DND-41 (cell line): ENCODE measurements around the gene MAP7.

Experiments
- ATAC-seq: fragments of 200-7000 bp; cut with Tn5 transposase; 3 replicates; pipeline ENCODE4 v1.9.1; 2021; ENCODE audit warnings: low read depth; ENCODE audit not compliant: insufficient read depth
- DNase-seq: peaks from one replicate; pipeline ENCODE4 v3.0.0-alpha.2; 2020
- H2AFZ ChIP-seq: 2 replicates; pipeline ENCODE4 v1.6.0; 2012; ENCODE audit warnings: low read depth, low read length
- H3K27ac ChIP-seq: 2 replicates; pipeline ENCODE4 v1.5.1; 2012; ENCODE audit warnings: low read length, inconsistent platforms
- H3K27me3 ChIP-seq: fragments of 200-600 bp; sonication (generic); 2 replicates; pipeline ENCODE4 v1.6.0; 2012; ENCODE audit warnings: low read length, mild to moderate bottlenecking, inconsistent platforms; ENCODE audit not compliant: insufficient read depth, poor library complexity
- H3K36me3 ChIP-seq: 2 replicates; pipeline ENCODE4 v1.5.1; 2012; ENCODE audit warnings: low read length, inconsistent platforms; ENCODE audit not compliant: insufficient read depth
- H3K4me1 ChIP-seq: 2 replicates; pipeline ENCODE4 v1.5.1; 2012; ENCODE audit warnings: mild to moderate bottlenecking, low read length; ENCODE audit not compliant: insufficient read depth
- H3K4me2 ChIP-seq: 2 replicates; pipeline ENCODE4 v1.6.0; 2012; ENCODE audit warnings: mild to moderate bottlenecking, moderate library complexity, low read length, inconsistent platforms; ENCODE audit not compliant: insufficient read depth
- H3K4me3 ChIP-seq, 2 experiments: fragments of 200-600 bp in 1 of 2; shearing (Covaris generic) in 1 of 2; 2 replicates each; pipeline ENCODE4 v1.5.1; 2012 to 2016; ENCODE audit warnings: inconsistent platforms in 2 of 2, low read length in 2 of 2, mild to moderate bottlenecking in 2 of 2, low read depth in 1 of 2, moderate library complexity in 1 of 2
- H3K79me2 ChIP-seq: 2 replicates; pipeline ENCODE4 v1.6.0; 2012; ENCODE audit warnings: low read length, inconsistent platforms; ENCODE audit not compliant: insufficient read depth
- H3K9ac ChIP-seq: 2 replicates; pipeline ENCODE4 v1.6.0; 2012; ENCODE audit warnings: low read depth, mild to moderate bottlenecking, inconsistent platforms, low read length, moderate library complexity
- H3K9me3 ChIP-seq: 2 replicates; pipeline ENCODE4 v1.5.1; 2012; ENCODE audit warnings: low read length, moderate library complexity, mild to moderate bottlenecking, inconsistent platforms; ENCODE audit not compliant: insufficient read depth, severe bottlenecking
- H4K20me1 ChIP-seq: 2 replicates; pipeline ENCODE4 v1.6.0; 2012; ENCODE audit warnings: low read length; ENCODE audit not compliant: insufficient read depth
- CTCF ChIP-seq: IDR thresholded peaks from 2 replicates; pipeline ENCODE4 v1.5.1; 2012; ENCODE audit warnings: borderline replicate concordance, low read length, moderate library complexity, mild to moderate bottlenecking; ENCODE audit not compliant: poor library complexity, severe bottlenecking; ENCODE audit errors: extremely low read depth
- EZH2 ChIP-seq: IDR thresholded peaks from 3 replicates; pipeline ENCODE4 v1.6.1; 2012; ENCODE audit warnings: borderline replicate concordance, low read depth, mild to moderate bottlenecking, moderate library complexity, low read length, inconsistent platforms; ENCODE audit not compliant: severe bottlenecking

The MAP7 gene

GRCh38 chr6:136528477-136528876, 21.7 kb downstream of the MAP7 start:
- Histone ChIP-seq H3K4me1 (no peaks in the 10 kb centered on the region; the same call in 1 of the 2 replicates), H3K9ac (no peak overlapping the region), H3K27ac (no peak overlapping the region), H4K20me1 (no peaks in the 10 kb centered on the region), H2AFZ (no peak overlapping the region), H3K4me2 (no peak overlapping the region), H3K27me3 (peaks cover 30% of the 10 kb centered on the region), H3K36me3 (no peaks in the 10 kb centered on the region), H3K9me3 (no peaks in the 10 kb centered on the region), H3K4me3 (no peak overlapping the region), H3K79me2 (no peaks in the 10 kb centered on the region)
- ATAC-seq (no peak), DNase-seq (no peak)
- no peak for TF ChIP-seq EZH2
- no peak for TF ChIP-seq CTCF

- Histone ChIP-seq H2AFZ (no peak overlapping the region), H3K4me3 (no peak overlapping the region), H3K27me3 (peaks cover 30% of the 10 kb centered on the region), H3K79me2 (no peaks in the 10 kb centered on the region), H3K9me3 (no peaks in the 10 kb centered on the region), H3K27ac (no peak overlapping the region), H3K9ac (no peak overlapping the region), H3K4me1 (no peaks in the 10 kb centered on the region; the same call in 1 of the 2 replicates), H4K20me1 (no peaks in the 10 kb centered on the region), H3K4me2 (no peak overlapping the region), H3K36me3 (no peaks in the 10 kb centered on the region)
- no peak for DNase-seq
- TF ChIP-seq EZH2 (no peak), CTCF (no peak)
- ATAC-seq = no peak
Observed at GRCh38 chr6:136527831-136528230, 22.4 kb downstream of the MAP7 start.

GRCh38 chr6:136526937-136527336, 23.3 kb downstream of the MAP7 start:
- Histone ChIP-seq H2AFZ (no peak overlapping the region), H3K4me2 (no peak overlapping the region), H3K79me2 (no peaks in the 10 kb centered on the region), H3K9me3 (no peaks in the 10 kb centered on the region), H3K27me3 (peaks cover 30% of the 10 kb centered on the region), H3K27ac (no peak overlapping the region), H3K4me1 (no peaks in the 10 kb centered on the region; the same call in 1 of the 2 replicates), H3K4me3 (no peak overlapping the region), H4K20me1 (no peaks in the 10 kb centered on the region), H3K9ac (no peak overlapping the region), H3K36me3 (no peaks in the 10 kb centered on the region)
- ATAC-seq = no peak
- DNase-seq = no peak
- no peak for TF ChIP-seq EZH2
- TF ChIP-seq CTCF = no peak
